GM18861 (cell line): Measurements from ENCODE around the gene ARHGAP26.
A peak's percentile ranks its signal among the peaks of the same experiment; 100 is the strongest.

Experiments
- ATAC-seq: cut with Tn5 transposase; IDR thresholded peaks from one replicate; pipeline ENCODE4 v1.9.1; 2021; ENCODE audit not compliant: unreplicated experiment

The ARHGAP26 gene

DNA sequence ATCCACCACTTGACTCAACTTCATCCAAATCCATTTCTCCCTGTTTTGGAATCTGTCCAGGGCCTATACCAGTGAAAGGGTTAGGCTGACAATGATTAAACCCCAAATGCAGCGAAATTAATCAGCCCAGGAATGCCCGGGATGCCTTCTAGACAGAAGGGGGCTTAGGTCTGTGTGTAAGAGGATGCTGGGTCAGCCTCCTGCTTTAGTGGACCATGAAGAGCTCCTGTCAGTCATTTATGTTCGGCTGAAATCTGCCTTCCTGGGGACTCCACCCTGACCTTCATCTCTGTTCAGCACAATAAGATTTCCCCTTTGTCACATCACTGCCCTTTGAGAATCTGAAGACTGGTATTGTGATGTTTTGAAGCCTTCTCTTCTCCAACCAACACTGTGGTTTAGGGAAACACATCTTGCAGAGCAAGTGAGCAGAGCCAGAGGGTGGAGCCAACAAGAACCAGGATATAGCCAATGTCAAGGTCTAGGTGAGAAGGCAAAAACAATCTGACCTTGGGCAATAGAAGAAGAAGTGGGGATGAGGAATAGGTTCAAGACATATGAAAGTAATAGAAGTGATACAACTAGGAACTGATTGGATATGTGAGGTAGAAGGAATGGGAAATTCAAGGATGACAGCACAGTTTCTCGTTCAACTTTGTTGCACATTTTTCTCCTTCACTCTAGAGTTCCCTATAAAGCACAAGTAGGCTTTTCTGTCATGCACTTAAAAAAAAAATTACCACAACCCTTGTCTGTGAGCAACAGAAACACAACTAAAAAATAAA, 234.4 kb downstream of the ARHGAP26 start:
- peak; percentile 36 for ATAC-seq

DNA sequence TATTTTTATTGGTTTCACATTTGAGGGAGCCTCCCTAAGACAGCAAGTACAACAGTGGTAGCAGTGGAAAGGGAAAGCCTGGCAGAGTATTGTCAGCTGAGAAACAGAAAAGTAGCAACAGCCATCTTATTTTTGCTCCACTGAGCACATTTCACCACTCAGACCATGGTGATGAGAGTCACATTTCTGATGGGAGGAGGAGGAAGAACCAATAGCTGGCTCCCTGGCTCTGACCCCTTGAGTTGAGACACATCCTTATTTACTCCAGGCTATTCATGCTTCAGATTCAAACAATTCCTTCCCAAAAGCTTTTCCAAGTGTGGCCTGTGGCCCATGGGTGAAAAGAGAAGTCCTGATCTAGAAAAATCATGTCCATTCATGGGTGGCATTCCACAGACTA, 236.3 kb downstream of the ARHGAP26 start:
- ATAC-seq: no peak

DNA sequence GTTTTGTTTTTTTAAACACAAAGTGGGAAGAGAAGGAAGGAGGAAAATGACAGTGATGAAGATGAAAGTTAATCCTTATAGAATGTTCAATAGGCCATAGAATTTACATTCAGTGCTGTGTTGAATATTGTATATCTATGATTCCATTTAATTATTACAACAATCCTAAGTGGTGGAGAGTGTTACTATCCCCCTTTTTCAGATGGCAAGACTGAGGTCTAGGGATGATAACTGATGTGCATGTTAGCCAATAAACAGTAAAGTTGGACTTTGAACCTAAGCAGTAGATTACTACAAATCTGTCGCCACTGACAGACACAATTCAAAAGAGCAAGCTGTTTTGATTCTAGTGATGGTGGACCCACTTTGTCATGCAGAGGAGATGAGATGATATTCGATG, 237.9 kb downstream of the ARHGAP26 start:
- no peak for ATAC-seq

DNA sequence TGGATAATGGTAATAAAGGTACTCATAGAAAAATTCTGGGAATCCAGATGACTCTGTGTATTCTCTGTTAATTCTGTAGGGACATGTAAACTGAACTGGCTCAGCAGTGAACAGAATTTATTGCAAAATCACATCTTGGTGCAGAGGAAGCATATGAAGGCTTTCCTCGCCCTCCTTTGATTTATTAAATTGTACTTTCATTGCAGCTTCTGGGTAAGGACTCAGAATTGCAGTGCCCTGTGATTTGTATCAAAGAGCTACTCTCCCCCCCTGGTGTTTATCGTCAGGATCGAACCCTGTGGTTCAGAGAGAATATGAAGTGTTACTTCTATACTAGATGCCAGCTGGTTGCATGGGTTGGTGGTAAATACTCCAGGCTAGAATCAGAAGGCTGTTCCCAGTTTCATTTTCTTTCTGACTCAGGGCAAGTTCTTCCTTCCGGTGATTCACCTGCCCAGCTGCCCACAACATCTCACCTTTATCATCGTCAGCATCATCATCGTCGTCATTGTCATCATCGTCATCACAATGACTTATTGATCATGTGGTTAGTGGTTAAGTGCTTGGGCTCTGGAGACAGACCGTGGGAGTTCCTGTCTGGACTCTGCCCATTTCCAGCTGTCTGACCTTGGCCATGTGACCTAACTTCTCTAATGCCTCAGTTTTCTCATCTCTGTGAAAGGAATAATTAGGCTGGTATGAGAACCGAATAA, 238.8 kb downstream of the ARHGAP26 start:
- peak; percentile 65 for ATAC-seq

DNA sequence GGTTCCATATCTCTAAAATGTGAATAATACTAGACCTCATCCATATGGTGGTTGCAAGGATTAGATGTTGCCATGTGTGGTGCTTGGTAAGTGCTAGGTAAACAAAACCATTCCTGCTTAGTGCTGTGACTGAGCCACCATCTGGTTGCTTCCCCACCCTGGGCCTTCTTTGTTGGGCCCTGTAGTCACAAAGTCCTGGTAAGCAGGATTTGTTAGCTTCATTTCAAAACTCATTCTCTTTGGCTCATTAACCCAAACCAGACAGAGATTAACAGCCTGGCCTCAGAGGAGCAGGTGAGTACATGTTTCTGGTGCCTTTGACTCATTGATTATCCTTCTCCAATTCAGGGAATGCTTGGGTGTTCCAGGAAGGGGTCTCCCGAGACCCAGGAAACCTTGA, 240.2 kb downstream of the ARHGAP26 start:
- no peak for ATAC-seq

DNA sequence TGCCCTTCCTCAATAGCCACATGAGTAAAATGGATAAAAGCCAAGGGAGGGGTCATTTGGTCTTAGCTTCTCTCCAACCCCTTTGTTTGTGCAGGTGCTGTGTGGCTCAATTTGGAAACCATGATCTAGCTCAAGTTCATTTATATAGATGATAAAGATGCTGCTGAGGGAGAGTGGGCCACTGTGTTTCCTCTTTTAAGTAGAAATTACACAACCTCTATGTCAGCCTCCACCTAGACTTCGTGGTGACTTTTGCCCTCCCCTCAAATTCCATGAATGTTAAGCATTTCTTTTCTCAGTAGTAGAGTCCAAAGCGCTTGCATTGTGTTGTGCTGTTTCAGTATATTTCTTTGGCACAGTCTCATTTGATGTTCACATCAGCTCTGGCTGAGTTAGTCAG, 241.4 kb downstream of the ARHGAP26 start:
- no peak for ATAC-seq

DNA sequence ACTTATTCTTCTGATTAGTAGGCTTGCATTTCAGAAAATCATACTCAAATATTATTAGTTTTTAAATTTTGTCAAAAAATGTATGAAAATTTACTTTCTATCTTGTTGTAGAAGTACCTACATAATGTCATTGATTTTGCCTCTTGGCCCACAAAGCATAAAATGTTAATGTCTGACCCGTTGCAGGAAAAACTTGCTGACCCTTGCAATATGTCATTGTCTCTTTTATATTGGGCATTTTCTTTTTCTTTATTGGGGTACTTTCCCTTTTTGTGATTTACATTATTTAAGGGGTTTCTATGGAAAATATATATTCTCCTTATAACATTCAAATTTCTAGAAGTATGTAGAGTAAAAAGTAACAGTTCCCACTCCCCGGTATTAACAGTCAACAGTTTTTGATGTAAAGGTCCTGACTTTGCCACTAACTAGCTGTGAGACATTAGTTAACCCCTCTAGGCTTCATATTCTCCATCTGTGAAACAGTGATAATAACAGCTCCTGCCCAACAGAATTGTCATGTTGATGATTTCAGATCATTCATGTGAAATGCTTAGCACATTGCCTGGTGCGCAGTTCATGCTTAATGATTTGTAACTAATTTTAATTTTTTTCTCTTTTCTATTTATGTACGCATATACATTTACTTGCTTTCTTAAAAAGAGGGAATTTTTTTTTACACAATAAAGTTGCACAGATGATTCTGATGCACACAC, 243.2 kb downstream of the ARHGAP26 start:
- no peak for ATAC-seq

DNA sequence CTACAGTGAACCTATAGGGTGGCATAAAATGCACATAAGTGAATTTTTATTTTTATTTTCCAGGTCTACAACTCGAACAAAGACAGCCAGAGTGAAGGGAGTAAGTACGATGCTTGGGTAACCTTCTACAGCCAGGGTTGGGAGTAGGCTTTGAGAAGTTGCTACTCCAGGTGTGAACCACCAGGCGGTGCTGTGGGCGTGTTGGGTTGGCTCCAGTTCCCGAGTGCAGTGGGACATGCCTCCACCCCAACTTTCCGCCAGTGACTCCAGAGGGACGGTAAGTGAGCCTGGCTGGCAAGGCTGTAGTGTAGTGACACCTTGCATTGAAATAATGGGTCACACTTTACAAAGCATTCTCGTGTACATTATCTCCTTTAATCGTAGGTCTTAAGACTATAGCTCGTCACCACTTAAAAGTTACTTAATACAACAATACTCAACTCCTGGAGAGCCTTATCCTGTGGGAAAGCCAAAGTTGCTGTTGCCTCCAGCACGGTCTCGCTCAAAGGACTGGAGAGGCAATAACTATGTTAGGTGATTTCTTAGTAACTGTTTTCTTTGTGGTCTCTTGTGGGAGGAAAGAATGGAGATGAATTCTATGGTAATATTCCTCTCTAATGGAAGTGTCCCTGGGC, 244.0 kb downstream of the ARHGAP26 start:
- ATAC-seq: no peak

DNA sequence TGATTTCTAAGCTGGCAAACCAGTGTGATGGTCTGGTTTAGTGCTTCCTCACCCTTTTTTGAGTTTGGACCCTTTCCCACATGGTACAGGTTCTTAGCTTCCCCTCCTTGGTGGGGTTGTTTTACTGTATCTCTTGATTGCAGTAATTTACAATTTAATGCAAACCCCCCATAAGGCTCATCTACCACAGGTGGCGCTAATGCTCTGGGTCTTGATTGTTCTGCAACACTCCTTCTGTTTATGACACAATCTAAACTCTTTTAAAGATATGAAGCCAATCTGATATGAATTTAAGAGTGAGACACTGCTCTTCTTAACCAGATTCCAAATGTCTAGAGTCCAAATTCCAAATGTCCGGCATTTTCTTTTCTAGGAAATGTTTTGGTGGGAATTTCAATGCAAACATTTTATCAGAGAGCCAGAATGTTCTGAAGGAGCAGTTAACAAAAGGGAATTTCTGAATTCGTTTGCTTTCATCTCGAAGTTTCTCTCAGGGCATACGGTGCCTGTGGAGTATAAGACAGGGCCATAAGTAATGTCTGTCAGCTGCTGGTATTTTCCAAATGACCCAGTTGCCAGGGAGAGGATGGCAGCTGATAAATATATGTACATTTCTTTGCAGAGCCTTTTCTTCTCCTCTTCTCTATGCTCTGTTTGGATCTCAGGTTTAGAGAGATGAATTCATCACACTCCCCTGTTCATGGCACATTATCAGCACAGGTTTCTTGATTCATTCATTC, 246.8 kb downstream of the ARHGAP26 start:
- ATAC-seq: no peak

DNA sequence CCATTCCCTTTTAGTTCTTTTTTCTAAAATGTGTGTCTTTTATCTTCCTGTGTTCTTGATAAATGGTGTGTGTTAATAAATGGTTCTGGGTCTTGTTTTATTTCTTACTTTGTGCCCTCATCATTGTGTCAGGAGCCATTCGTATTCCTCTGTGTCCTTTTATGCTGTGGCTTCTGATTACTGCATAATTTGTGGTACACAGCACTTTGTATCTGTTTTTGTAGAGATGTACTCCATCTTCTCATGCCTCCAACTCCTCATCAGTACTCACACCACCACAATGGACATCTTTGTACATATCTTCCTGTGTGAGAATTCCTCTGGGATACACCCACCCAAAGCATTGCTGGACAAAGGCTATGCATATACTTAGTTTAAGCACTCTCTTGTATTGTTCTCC, 247.4 kb downstream of the ARHGAP26 start:
- ATAC-seq: no peak

DNA sequence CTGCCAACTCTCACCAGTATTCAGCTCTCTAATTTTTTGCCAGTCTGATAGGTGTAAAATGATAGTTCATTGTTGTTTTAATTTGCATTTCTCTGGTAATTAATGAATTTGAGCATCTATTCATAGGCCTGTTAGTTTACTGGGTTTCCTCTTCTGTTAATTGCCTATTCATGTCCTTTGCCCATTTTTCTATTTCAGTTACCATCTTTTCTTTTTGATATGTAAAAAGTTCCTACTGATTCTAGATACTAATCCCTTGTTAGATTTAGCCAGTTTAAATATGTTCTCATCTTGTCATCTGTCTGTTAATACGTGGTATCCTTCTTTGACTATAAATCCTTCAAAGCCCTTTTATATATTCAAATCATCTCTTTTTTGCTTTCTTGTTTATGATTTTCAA, 247.8 kb downstream of the ARHGAP26 start:
- no peak for ATAC-seq

DNA sequence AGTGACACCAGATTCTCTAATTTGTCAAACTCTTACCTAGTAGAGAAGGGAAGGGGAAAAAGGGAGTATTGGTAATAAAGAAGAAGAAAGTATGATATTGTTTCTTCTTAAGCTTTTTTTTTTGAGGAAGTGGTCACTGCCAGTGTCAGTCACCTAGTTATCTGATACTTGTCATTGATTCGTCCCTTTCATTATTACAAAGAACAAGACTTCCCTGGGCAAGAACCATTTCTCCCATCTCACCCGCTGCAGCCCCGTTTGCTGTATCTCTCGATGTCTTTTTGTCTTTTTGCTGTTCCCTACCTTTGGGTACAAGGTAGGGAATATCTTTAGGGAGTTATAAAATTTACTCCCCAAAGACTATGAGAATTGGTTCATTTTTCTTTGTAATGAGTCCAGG, 249.0 kb downstream of the ARHGAP26 start:
- ATAC-seq: peak; percentile 19

DNA sequence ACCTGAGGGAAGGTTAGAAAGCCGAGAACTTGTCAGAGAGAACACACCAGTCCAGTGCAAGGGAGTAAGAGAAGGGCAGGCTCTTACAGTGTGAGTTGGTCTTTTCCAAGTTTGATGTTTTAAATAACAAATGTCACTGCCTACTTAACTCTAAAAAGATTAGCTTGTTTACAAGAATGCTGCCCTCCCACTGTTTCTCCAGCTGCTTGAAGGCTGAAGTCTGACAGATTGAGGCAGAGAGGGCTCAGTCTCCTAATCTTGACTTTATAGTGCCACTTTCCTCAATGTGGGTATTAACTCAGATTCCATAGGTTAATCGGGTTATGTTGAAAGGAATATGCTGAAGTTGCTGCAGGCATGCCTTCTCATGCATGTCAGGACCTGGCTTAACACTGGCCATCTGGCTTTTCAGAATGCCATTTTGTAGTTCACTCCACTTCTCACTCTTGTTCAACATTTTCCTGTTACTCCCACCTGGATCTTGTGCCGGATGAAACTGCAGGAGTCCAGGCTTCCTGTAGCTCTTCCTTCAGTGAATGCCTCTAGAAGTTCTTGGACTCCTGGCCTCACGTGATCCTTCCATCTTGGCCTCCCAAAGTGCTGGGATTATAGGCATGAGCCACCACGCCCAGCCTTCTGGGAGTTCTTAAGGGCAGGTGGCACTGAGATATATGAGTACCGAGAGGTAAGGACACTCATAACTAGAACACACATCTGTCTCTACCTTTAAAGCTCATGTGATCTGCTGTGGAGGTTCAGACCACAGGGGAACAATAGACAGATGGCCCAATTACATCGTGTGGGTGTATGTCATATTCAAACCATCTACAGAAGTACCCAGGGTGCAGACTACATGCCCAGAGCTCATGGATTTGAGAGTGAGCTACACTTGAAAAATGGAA, 249.7 kb downstream of the ARHGAP26 start:
- ATAC-seq: peak; percentile 80

DNA sequence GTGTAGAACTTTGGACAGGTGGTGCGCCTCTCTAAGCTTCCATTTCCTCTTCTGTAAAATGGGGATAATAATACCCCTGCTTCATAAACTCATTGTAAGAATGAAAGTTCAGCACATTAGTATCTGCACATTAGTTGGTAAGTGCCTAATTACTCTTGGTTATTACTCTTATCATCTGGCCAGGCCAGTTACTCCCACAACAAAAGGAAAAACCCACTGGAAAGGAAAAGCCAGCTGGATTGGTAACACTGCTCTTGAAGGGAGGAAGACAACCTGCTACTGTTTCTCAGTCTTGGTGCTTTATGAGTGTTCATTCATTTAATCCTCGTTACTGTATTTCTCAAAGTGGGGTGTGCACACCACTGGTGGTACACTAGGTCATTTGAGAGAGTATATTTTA, 251.4 kb downstream of the ARHGAP26 start:
- no peak for ATAC-seq

DNA sequence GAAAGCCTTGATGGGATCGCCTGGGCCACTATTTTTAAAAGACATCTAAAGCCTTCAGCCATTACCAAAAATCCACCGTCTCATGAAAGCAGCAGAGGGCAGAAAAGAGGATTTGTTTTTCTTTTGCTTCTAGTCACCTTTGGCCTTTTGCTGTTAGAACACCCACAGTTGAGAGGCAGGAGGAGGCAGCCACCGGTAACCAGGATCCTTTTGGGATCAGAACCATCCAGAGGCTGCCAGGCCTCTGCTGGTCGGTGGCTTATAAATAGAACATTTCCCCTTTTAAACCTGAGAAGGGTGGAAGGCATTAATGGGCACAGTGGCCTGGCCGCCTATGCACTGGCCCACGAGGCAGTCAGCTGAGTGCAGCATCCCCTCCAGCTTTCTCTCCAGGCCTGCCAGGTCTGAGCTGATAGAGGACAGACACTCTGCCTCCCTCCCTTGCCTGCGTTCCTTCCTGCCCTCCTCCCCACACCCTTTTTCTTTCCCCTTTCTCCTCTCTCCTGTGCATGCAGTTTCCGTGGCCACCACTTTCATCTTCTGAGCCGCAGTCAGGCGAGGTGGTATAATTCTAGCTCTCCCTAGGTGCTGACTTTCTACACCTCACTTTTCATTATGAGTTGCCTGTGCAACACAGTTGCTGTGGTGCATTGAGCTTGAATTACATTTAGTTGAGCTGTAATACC, 253.4 kb downstream of the ARHGAP26 start:
- ATAC-seq: peak; percentile 38

DNA sequence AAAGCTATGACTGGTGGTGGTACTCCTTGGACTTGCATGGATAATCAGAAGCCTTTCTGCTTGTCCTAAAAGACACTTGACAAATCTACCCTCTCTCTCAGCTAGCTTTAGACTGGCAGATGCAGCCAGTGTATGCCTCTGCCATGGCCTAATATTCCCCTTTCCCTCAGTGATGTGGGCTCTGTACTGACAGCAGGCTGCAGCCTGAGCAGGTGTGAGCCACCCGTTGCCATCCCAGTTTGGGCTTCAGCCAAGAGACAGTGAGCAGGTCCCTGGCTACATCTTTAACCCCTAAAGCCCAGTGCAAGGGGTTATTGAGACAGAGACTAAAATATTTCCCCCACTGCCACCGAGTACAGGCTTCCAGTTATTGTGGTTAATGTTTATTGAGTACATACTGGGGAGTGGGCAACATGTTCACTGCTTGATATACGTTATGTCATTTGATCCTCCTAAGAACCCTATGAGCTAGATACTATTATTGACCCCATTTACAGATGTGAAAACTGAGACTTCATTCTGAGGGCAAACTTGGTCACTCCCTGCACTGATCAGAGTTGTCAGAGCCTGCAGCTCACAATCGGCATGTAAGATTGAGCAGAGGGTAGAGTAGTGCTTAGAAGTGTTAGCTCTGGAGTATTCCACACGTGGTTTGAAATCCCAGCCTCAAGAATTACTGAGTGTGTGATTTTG, 254.2 kb downstream of the ARHGAP26 start:
- ATAC-seq: no peak

DNA sequence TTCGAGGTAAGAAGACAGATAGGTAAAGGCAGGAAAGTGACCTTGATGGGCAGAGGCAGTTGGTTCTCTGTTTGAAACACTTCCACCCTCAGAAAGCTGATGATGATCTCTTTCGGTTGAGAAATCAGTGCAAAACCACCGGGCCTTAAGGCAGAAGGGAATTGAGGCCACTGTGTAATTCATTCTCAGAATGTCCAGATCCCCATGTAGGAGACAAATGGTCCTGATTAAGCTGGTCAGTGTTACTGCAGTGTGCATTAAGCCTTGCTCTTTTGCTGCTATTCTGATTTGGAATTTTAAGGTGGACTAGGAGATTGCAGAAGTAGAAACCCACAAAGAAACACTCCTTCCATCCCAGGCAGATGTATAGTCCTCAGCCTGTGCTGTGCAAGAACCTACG, 255.2 kb downstream of the ARHGAP26 start:
- ATAC-seq: no peak

DNA sequence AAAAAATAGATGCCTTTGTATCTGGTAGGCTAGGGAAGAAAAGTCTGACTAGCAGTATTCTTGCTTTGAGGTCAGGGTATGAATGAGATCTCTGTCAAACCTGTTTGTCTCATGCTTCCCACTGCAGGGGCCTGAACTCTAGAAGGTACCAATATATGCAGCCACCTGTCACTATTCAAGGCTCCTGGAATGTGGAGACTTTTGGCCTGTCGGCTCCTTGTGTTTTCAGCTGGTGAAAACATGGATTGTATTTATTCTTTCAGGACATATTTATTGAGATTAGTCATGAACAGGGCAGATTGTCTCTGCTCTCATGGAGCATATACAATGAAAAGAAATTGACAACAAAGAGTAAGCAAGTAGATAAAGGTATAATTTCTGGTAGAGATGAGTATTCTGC, 255.8 kb downstream of the ARHGAP26 start:
- no peak for ATAC-seq

DNA sequence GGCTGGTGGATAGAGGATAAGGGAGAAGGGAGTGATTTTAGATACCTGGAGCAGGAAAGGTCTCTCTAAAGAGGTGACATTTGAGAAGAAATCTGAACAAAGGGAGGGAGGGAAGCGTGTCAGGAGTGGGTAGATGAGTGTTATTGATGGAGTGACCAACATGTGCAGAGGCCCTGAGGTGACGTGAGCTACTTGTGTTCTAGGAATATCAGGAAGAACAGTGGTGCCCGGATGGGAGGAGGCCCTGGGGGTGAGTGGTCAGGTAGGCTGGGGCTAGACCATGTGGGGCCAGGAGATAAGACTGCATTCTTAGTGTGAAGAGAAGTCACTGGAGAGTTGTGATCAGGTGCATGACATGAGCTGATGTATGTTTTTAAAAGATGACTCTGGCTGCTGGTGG, 256.2 kb downstream of the ARHGAP26 start:
- ATAC-seq: no peak
